H9 (cell line): ENCODE data around the gene BTN3A1. TPM values are rescaled to one million over a fixed set of nuclear protein-coding genes. Genes with fewer than 3 reads are reported as not detected.

Experiments
- DNase-seq: peaks from one replicate; pipeline ENCODE4 v3.0.0-alpha.2; 2017
- H2AFZ ChIP-seq: one replicate; pipeline ENCODE4 v1.6.1; 2013; ENCODE audit warnings: mild to moderate bottlenecking, low read length, control low read depth, moderate library complexity
- H2AK5ac ChIP-seq: 2 replicates; pipeline ENCODE4 v1.6.1; 2013; ENCODE audit warnings: low read length, control low read depth, mixed read lengths; ENCODE audit not compliant: insufficient read length
- H2BK120ac ChIP-seq: one replicate; pipeline ENCODE4 v1.6.1; 2013; ENCODE audit warnings: low read depth, mild to moderate bottlenecking, low read length, control low read depth, inconsistent platforms; ENCODE audit not compliant: poor library complexity, severe bottlenecking
- H2BK12ac ChIP-seq: 2 replicates; pipeline ENCODE4 v1.6.1; 2013; ENCODE audit warnings: low read length, control low read depth, mixed read lengths, low read depth; ENCODE audit not compliant: insufficient read length
- H2BK15ac ChIP-seq: 2 replicates; pipeline ENCODE4 v1.6.1; 2013; ENCODE audit warnings: low read depth, low read length, control low read depth
- H2BK20ac ChIP-seq: one replicate; pipeline ENCODE4 v1.6.1; 2013; ENCODE audit warnings: low read depth, mild to moderate bottlenecking, low read length, control low read depth, inconsistent platforms; ENCODE audit not compliant: poor library complexity, severe bottlenecking
- H2BK5ac ChIP-seq: 2 replicates; pipeline ENCODE4 v1.6.1; 2013; ENCODE audit warnings: low read length, control low read depth, mixed read lengths; ENCODE audit not compliant: insufficient read length
- H3K14ac ChIP-seq: 2 replicates; pipeline ENCODE4 v1.6.1; 2013; ENCODE audit warnings: low read length, control low read depth; ENCODE audit not compliant: insufficient read depth
- H3K18ac ChIP-seq: 2 replicates; pipeline ENCODE4 v1.6.1; 2013; ENCODE audit warnings: low read depth, mild to moderate bottlenecking, mixed read lengths, low read length, control low read depth; ENCODE audit not compliant: insufficient read length
- H3K23ac ChIP-seq: 2 replicates; pipeline ENCODE4 v1.6.1; 2013; ENCODE audit warnings: low read length, control low read depth, mixed read lengths, low read depth; ENCODE audit not compliant: insufficient read length
- H3K23me2 ChIP-seq: 2 replicates; pipeline ENCODE4 v1.6.1; 2013; ENCODE audit warnings: low read depth, mild to moderate bottlenecking, mixed read lengths, low read length, control low read depth; ENCODE audit not compliant: insufficient read length, poor library complexity, severe bottlenecking
- H3K27ac ChIP-seq: 2 replicates; pipeline ENCODE4 v1.5.1; 2013; ENCODE audit warnings: low read length, control low read depth, mixed read lengths, low read depth; ENCODE audit not compliant: insufficient read length
- H3K27me3 ChIP-seq: 2 replicates; pipeline ENCODE4 v1.6.1; 2013; ENCODE audit warnings: low read length, control low read depth, inconsistent platforms; ENCODE audit not compliant: insufficient read depth
- H3K4ac ChIP-seq: 2 replicates; pipeline ENCODE4 v1.6.1; 2013; ENCODE audit warnings: low read depth, mild to moderate bottlenecking, control low read depth, inconsistent platforms, low read length, moderate library complexity
- H3K4me1 ChIP-seq: 2 replicates; pipeline ENCODE4 v1.6.1; 2013; ENCODE audit warnings: low read length, control low read depth, inconsistent platforms; ENCODE audit not compliant: insufficient read depth
- H3K4me2 ChIP-seq: 2 replicates; pipeline ENCODE4 v1.6.1; 2013; ENCODE audit warnings: low read length, control low read depth, mixed read lengths; ENCODE audit not compliant: insufficient read length, insufficient read depth
- H3K56ac ChIP-seq: 2 replicates; pipeline ENCODE4 v1.6.1; 2013; ENCODE audit warnings: low read depth, mild to moderate bottlenecking, mixed read lengths, low read length, control low read depth; ENCODE audit not compliant: insufficient read length
- H3K79me1 ChIP-seq: 2 replicates; pipeline ENCODE4 v1.6.1; 2013; ENCODE audit warnings: low read depth, mild to moderate bottlenecking, moderate library complexity, low read length, control low read depth, inconsistent platforms; ENCODE audit not compliant: insufficient read depth, poor library complexity, severe bottlenecking
- H3K79me2 ChIP-seq: 2 replicates; pipeline ENCODE4 v1.6.1; 2013; ENCODE audit warnings: low read length, control low read depth, inconsistent platforms; ENCODE audit not compliant: insufficient read depth
- H3K9ac ChIP-seq: 2 replicates; pipeline ENCODE4 v1.6.1; 2013; ENCODE audit warnings: low read length, control low read depth, mixed read lengths; ENCODE audit not compliant: insufficient read length; ENCODE audit errors: extremely low read depth
- H3K9me3 ChIP-seq: one replicate; pipeline ENCODE4 v1.6.1; 2013; ENCODE audit warnings: low read depth, low read length, inconsistent platforms; ENCODE audit not compliant: control insufficient read depth
- H3T11ph ChIP-seq: one replicate; pipeline ENCODE4 v1.6.1; 2013; ENCODE audit warnings: mild to moderate bottlenecking, low read length, control low read depth, inconsistent platforms
- H4K20me1 ChIP-seq: one replicate; pipeline ENCODE4 v1.6.1; 2013; ENCODE audit not compliant: control insufficient read depth, insufficient read length, insufficient read depth
- H4K5ac ChIP-seq: 2 replicates; pipeline ENCODE4 v1.6.1; 2013; ENCODE audit warnings: low read depth, mild to moderate bottlenecking, mixed read lengths, low read length, control low read depth; ENCODE audit not compliant: insufficient read length
- H4K8ac ChIP-seq: replicated peaks from 2 replicates; pipeline ENCODE4 v1.6.1; 2013; ENCODE audit warnings: low read length, control low read depth, mixed read lengths, low read depth; ENCODE audit not compliant: insufficient read length
- H4K91ac ChIP-seq: 2 replicates; pipeline ENCODE4 v1.6.1; 2013; ENCODE audit warnings: low read depth, mild to moderate bottlenecking, moderate library complexity, mixed read lengths, low read length, control low read depth; ENCODE audit not compliant: insufficient read length
- H3K27ac Mint-ChIP-seq, 3 experiments: 2 replicates in 2 of 3; 3 replicates in 1 of 3; pipeline ENCODE4 v1.8.0; 2020 to 2021; ENCODE audit warnings: mixed read lengths in 3 of 3, mild to moderate bottlenecking in 1 of 3, moderate library complexity in 1 of 3
- H3K27me3 Mint-ChIP-seq: 2 replicates; pipeline ENCODE4 v1.8.0; 2021; ENCODE audit warnings: low read depth, mild to moderate bottlenecking, moderate library complexity, mixed read lengths
- H3K36me3 Mint-ChIP-seq, 3 experiments: 2 replicates in 2 of 3; 3 replicates in 1 of 3; pipeline ENCODE4 v1.8.0; 2020 to 2021; ENCODE audit warnings: low read depth in 3 of 3, mixed read lengths in 3 of 3; ENCODE audit not compliant: insufficient read depth in 1 of 3
- H3K4me1 Mint-ChIP-seq, 2 experiments: 2 replicates each; pipeline ENCODE4 v1.8.0; 2020; ENCODE audit warnings: mixed read lengths in 2 of 2
- H3K4me3 Mint-ChIP-seq, 2 experiments: 2 replicates in 1 of 2; 3 replicates in 1 of 2; pipeline ENCODE4 v1.8.0; 2020 to 2021; ENCODE audit warnings: mild to moderate bottlenecking in 2 of 2, mixed read lengths in 2 of 2, moderate library complexity in 1 of 2
- H3K9me3 Mint-ChIP-seq, 2 experiments: 2 replicates in 1 of 2; 3 replicates in 1 of 2; pipeline ENCODE4 v1.8.0; 2020; ENCODE audit warnings: mild to moderate bottlenecking in 2 of 2, mixed read lengths in 2 of 2, moderate library complexity in 1 of 2
- WGBS: extraction: QIAGEN DNeasy Blood & Tissue Kit; methylation state at CpG from one replicate; pipeline ENCODE4 v1.1.7; 2013; ENCODE audit warnings: missing lambda C conversion rate, low lambda C conversion rate, mixed read lengths; ENCODE audit not compliant: insufficient read length; ENCODE audit errors: extremely low coverage; 5-methylcytosine and 5-hydroxymethylcytosine counted together
- total RNA-seq: library from RNA; stranded (reverse); gene quantifications from 2 replicates; pipeline ENCODE4 v1.2.1, GENCODE V29; 2021
- TF ChIP-seq, protein P1 (sequence below): fragments of 200-600 bp; sonication (generic); conservative IDR thresholded peaks from 3 replicates; pipeline ENCODE4 v1.8.0; 2021; ENCODE audit warnings: antibody characterized with exemption, mild to moderate bottlenecking

The BTN3A1 gene
- total RNA-seq, 1 experiment from 2014 or later = 2.5 TPM

DNA sequence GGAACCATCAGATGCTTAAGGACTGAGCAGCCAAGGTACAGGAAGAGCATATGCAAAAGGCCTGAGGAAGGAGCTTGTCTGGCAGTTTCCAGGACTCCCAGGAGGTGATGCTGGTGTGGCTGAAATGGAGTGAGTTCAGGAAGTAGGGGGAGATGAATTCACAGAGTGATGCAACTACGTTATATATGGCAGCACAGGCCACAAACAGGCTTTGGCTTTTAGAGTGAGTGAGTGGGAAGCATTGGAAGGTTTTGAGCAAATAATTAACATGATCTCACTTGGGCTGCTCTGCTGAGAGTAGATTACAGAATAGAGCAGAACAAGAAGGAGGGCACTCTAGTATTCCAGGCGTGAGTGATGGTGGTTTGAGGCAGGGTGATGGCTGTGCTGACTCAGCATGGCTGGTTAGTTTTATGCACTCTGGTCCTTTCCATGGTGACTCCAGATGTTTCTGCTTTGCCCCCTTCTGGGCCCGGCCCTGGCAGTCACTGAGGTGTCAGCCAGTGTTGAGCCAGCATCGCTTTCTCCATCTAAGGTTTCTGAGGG, 12.7 kb upstream of the BTN3A1 start:
- Histone ChIP-seq H3K9me3 (no peaks in the 10 kb centered on the region), H3K27ac (no peak overlapping the region), H4K5ac (no peak overlapping the region), H2BK12ac (no peak overlapping the region), H2BK20ac (no peak overlapping the region), H3K14ac (no peak overlapping the region), H2AFZ (no peak overlapping the region), H4K20me1 (no peaks in the 10 kb centered on the region), H3K18ac (no peak overlapping the region), H3K23ac (no peak overlapping the region), H4K91ac (no peak overlapping the region), H2BK120ac (no peak overlapping the region), H3K9ac (no peak overlapping the region), H3K79me2 (no peaks in the 10 kb centered on the region), H3K4me2 (no peak overlapping the region), H4K8ac (no peak overlapping the region), H2AK5ac (no peak overlapping the region), H3K27me3 (no peaks in the 10 kb centered on the region), H3K4ac (no peak overlapping the region), H3K56ac (no peak overlapping the region), H3K23me2 (no peaks in the 10 kb centered on the region), H2BK15ac (no peak overlapping the region), H3K79me1 (no peaks in the 10 kb centered on the region), H3T11ph (no peak overlapping the region), H3K4me1 (peaks cover 5% of the 10 kb centered on the region; the same call in 1 of the 2 replicates), H2BK5ac (no peak overlapping the region)
- no CpG with 5 or more reads among the region's 4 CpGs for WGBS
- no peak overlapping the region for H3K4me3 Mint-ChIP-seq
- TF ChIP-seq, protein P1, sequence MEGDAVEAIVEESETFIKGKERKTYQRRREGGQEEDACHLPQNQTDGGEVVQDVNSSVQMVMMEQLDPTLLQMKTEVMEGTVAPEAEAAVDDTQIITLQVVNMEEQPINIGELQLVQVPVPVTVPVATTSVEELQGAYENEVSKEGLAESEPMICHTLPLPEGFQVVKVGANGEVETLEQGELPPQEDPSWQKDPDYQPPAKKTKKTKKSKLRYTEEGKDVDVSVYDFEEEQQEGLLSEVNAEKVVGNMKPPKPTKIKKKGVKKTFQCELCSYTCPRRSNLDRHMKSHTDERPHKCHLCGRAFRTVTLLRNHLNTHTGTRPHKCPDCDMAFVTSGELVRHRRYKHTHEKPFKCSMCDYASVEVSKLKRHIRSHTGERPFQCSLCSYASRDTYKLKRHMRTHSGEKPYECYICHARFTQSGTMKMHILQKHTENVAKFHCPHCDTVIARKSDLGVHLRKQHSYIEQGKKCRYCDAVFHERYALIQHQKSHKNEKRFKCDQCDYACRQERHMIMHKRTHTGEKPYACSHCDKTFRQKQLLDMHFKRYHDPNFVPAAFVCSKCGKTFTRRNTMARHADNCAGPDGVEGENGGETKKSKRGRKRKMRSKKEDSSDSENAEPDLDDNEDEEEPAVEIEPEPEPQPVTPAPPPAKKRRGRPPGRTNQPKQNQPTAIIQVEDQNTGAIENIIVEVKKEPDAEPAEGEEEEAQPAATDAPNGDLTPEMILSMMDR = no peak
- H3K36me3 Mint-ChIP-seq = peaks cover 25 to 52% (median 43%) of the 10 kb centered on the region in 3 experiments; a peak in 6 of 7 replicates
- no peak for DNase-seq
- H3K9me3 Mint-ChIP-seq = no peaks in the 10 kb centered on the region
- peaks cover 23 to 24% of the 10 kb centered on the region in 2 experiments for H3K4me1 Mint-ChIP-seq
- H3K27ac Mint-ChIP-seq = no peak overlapping the region
- no peaks in the 10 kb centered on the region for H3K27me3 Mint-ChIP-seq
